ENCODE results near the gene SLIT3. TPM values are rescaled to one million over a fixed set of nuclear protein-coding genes. Genes with fewer than 3 reads are reported as not detected.

The SLIT3 gene
- total RNA-seq, 1 donor from 2014 or later: not detected

DNA sequence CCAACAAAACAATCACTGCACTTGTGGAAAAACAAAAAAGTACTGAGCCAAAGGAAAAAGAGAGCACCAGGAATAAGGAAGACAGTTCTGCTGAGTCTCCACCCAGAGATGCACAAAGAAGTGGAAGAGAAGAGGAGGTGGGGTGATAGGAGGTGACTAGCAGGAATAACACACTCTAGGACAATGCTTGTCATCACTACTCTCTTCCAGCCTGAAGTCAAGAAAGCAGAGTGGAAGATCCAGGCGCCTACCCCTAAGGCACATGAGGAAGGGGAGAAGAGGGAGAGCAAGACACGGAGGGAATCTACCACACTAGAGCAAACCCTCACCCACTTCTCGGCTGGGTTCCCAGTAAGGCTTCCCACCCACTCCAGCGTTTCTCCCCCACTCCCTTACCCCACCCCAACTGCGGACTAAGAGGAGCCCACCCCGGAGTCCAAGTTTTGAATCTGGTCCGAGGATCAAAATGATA is 1.7 kb downstream of the SLIT3 start:
- no peak for DNase-seq

DNA sequence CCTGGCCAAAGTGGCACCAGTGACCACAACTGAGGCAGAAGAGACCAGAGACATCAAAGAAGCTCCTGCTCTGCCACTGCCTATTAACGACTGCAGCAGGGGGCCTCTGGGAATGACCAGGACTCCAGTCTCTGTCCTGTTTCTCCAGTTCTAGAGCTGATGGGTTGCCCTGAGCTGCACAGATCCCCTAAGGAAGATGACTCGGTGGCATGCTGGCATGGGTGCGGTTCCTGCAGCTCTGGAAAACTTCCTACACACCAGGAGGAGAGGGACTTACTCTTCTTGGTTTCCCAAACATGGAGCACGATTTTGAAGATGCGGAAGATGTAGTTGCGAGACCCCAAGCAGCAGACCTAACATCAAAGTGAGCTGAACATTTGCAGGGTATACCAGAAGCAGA is 2.7 kb downstream of the SLIT3 start:
- DNase-seq: no peak

GRCh38 chr5:169296419-169297143 is 4.4 kb downstream of the SLIT3 start:
- DNase-seq: no peak

DNA sequence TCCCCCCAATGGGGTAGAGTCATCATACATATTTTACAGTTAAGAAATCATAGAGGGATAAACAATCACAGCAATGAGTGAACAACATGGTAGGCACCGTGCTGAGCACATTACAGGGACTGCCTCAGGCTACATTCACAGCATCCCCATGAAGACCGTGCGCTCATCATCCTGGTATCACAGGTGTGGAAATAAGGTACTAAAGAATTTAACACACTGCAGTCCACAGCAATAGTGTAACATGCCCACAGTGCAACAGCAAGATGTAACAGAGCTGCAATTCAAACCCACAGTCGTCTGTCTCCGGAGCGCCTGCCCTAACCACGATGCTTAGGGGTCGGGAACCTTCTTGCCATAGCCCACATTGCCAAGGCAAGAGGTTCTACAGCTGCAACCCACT is 5.6 kb downstream of the SLIT3 start:
- no peak for DNase-seq

DNA sequence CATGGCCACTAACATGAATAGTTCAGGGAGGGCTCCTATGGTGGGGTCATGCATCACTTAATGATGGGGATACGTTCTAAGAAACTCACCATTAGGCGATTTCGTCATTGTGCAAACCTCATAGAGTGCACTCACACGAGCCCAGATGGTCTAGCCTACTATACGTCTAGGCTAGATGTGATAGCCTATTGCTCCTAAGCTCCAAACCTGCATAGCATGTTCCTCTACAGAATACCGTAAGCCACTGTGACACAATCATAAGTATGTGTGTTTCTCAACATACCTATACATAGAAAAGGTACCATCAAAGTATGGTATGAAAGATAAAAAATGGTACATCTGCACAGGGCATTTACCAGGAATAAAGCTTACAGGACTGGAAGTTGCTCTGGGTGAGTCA is 6.3 kb downstream of the SLIT3 start:
- no peak for DNase-seq

GRCh38 chr5:169291877-169292276 is 9.1 kb downstream of the SLIT3 start:
- DNase-seq: no peak

DNA sequence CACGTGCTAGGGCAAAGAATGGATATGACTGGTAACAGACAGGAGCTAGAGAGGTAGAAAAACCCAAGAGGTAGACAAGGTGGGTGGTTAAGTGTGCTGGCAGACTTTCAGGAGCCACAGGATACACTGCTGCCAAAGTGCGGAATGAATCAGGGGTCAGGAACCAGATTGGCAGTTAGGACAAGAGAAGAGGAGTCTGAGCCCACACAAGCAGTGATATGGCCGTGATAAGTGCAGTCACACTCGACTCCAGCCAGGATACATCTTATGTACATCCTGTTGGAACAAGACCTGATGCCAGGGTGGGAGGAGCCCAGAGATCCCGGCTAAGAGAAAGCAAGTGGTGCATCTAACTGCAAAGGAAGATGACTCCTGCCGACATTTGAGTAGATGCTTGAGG is 10.0 kb downstream of the SLIT3 start:
- no peak for DNase-seq

DNA sequence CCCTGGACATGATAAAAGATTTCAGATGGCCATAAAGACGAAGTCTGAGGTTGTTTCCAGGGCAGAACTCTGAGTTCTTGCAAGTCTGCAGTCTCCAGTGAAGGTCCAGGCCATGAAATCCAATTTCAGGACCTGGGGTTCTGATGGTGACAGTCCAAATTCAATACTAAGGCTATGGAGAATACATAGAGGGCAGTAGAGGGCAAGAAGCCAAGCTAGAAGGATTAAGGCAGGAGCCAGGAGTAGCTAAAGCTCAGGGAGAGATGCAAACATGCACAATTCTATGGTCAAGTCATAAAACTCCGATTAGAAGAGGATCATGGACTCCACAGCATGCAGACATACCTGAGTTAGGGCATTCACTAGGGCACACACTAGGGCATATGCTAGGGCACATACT is 11.4 kb downstream of the SLIT3 start:
- DNase-seq: no peak

DNA sequence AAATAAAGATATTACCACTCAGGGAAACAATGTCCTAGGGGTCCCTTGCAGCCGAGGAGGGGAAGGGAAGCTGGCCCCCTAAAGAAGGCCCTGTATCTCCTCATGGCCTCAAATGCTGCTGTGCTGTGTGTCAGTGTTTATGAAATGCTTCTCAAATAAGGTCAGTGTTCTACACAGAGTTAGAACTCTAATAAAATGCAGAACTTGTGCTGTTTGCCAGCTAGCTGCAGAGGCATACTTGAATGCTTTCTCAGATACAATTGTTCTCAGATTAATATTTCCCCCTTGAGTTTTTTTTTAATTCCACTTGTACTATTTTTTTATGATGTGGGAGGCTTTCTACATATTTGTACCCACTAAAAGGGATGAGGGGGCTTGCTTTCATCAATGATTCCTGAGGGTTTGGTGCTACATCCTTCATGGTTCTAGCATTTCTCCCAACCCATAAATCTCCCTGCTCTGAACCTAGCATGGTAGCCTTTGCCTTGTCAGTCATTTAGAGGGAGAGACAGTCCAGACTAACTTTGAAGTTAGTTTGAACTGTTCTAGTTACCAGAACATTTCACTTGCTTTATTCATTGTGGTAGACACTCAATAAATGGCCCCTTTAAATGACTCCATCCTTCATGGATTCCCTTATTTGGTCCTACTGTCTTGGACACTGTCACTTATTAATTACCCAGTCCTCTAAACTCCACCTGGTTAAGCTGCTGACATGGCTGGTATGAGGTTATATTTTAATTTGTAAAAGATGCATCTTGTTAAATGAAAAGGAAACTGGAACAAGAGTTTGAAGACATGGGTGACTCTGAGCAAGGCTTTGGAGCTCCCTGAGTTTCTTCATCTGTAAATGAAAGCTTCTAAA is 12.6 kb downstream of the SLIT3 start:
- no peak for DNase-seq

DNA sequence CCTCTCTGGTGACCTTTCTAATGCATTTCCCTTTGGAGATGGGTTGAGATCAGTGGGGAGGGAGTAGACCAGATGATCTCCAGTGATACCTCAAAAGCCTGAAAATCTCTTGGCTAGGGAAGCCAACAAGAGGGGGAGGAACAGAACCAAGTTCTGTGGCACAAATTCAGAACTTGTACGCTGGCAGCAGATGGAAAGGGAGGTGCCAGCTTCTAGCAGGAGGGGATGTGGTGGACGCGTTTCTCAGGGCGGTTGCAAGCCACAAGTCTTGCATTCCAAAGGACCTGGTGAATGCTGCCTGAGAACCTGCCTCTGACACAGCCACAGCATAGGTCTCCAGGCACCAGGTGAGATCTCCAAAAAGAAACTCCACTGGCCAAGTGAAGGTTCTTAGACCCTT is 13.4 kb downstream of the SLIT3 start:
- DNase-seq: no peak

DNA sequence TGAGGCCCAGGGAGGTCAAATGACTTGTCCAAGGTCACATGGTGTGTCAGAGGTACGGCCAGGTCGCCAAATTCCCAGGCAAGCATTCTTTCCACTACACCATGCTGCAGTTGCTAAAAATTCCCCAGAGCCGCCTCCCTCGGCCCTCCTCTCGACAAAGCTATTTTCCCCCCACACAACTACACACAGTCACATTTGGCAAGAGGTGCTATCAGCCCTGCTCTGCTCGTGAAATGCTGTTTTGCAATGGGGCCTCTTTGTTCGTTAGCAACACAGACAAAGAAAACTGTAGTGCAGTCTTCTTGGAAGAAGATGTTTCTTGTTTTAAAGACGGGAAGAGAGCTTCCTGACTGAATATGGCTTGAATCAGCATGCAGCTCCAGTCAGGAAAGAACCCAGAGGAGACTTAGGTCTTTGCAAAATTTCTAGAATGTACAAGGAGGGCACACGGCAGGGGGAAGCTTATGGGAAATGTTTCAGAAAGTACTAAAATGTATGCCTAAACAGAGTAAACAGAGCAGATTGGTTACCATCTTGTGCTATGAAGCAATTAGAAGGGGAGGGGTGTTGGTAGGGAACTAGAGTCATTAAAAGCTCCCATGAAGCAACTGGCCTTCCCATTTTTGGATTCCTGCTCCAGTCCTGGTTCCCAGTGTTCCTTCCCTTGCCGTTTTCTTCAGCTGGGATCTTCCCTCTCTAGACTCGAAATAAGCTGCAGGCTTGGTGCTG is 14.2 kb downstream of the SLIT3 start:
- no peak for DNase-seq

DNA sequence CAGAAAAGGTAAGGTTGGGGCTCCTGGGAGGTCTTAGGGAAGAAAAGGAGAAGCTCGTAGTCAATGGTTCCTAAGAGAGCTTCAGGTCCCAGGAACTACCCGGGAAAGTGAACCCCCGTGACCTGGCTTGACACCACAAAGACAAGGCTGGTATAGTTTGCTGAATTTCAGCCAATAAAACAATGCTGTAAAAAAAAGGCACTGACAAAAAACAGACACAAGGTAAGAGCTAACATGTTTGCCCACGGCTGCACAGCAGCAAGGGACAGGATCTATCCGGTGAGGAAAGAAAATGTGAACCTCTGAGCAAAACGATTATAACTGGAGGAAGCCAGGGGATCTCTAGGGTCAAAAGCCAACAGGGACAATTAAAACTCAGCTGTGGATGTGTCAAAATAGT is 17.1 kb downstream of the SLIT3 start:
- no peak for DNase-seq

- DNase-seq: no peak
Measured at GRCh38 chr5:169281625-169282024, 19.3 kb downstream of the SLIT3 start.

- no peak for DNase-seq
Measured at GRCh38 chr5:169280696-169281095, 20.2 kb downstream of the SLIT3 start.

DNA sequence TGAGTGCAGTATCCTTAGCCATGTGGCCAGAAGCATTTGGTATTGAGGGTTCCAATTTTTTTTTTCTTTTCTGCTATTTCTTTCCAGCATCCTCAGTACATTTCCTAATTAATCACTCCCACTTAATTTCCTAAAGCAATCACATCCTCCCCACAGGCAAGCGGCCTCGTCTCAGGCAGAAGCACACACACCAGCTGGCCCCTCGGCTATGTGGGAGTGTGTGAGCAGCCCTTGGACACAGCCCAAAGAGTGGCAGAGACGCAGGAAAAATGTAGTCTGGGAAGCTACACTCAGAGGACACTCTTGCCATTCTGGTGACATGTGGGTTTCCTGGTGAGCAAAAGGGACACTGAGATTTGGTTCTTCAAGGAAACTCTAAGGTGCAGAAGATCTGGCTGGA is 20.7 kb downstream of the SLIT3 start:
- DNase-seq: no peak

GRCh38 chr5:169279125-169279524 is 21.8 kb downstream of the SLIT3 start:
- no peak for DNase-seq

- no peak for DNase-seq
Measured at GRCh38 chr5:169273881-169274280, 27.1 kb downstream of the SLIT3 start.

DNA sequence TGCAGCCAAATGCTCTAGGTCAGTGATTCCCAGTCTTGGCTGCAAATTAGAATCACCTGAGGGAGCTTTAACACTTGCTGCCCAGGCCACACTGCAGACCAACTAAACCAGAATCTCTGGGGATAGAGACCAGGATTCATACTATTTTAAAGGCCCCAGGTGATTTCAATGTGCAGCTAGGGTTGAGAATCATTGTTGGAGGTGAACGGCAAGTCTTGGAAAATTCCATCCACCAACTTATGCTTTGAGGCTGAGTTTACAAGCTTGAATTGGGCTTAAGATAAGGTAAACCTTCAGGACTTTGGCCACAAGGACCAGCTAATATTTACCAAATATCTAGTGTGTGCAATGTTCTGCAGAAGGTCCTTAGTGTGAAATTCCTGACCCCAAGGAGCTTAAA is 27.5 kb downstream of the SLIT3 start:
- DNase-seq: no peak

DNA sequence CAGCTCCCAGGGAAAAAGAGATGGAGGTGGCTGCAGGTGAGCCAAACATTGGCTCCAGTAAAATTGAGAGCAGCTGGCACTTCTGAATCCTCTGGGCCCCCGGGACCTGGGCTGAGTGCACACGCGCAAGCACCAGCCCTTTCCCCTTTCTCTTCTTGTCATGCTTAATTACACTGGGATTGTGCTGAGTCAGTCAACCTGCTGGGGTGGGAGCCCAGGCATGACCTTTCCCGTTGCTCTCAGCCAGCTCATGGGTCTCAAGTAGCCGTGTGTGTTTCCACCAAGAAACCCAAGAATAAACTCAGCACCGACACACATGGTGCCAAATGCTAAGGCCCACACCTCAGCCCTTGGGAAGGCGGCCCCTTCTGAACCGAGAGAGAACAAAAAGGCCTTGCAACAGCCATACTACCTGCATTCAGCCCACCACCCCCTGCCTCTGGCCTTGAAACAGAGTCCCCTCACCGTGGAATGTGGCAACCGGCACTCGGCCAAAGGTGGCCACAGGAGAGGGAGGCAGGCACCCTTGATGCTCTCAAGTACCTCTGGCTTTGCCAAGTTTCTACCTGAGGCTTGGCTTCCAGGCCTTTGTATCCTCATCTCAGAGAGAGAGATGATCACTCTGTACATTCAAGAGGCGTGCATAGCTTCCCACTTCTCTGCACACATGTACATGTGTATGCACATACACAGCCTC is 28.1 kb downstream of the SLIT3 start:
- no peak for DNase-seq

- DNase-seq: no peak
Measured at GRCh38 chr5:169272111-169272510, 28.8 kb downstream of the SLIT3 start.

GRCh38 chr5:169270827-169271226 is 30.1 kb downstream of the SLIT3 start:
- DNase-seq: no peak

DNA sequence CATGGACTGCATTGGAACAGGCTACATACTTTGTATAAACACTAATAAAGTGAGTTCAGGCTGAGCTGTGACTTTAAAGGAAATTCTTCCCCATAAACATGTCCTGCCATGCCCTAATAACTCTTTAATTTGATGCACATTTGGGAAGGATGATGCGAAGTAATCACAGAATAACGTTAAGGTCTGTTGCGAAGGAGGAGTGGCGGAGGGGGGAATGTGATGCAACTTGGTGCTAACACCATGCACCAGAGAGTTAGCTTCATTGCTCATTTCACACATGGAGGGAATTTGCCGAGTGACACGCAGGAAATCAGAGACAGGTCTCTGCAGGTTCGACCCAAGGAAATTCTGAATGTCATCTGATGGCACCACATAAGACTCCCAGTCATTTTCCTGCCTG is 32.9 kb downstream of the SLIT3 start:
- DNase-seq: no peak

GRCh38 chr5:169265888-169266287 is 35.1 kb downstream of the SLIT3 start:
- DNase-seq: no peak

Measured in dermis blood vessel endothelial cell (primary cell).